Stimulated activated CD8-positive, alpha-beta memory T cell treated with anti-CD3 and anti-CD28 coated beads, Interleukin-15, amount 100 ng/mL, for 24 hours (primary cell): ENCODE results near the gene CDHR2.
A peak's percentile ranks its signal among the peaks of the same experiment; 100 is the strongest.
"Not testable (repeated sequence)": the region's sequence is repeated elsewhere in the genome, so short reads cannot be mapped to it uniquely, and the experiment has no call there.

Source experiments
- DNase-seq: peaks from one replicate; pipeline ENCODE4 v3.0.0-alpha.2; 2020; ENCODE audit warnings: low read depth

The CDHR2 gene

DNA sequence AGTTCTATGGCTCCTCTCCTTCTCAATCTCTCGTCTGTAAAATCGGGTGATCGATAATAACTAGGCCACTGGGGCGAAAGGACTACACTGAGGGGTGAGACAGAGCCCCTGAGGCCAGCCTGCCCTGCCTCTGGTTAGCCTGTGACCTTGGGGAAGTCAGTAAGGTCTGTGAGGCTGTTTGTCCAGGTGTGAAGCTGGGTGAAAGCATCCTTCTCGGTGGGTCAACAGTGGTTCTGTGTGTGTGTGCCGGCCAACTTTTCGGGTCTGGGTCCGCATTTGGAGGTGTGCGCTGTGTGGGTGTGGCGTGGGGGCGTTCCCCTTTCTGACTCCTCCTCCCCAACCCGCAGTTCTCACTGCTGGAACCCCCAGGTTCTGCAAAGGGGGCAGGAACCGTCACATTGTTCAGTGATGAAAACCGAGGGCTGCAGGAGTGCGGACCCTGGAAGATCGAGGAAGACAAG is 7.0 kb upstream of the CDHR2 start:
- DNase-seq = no peak

DNA sequence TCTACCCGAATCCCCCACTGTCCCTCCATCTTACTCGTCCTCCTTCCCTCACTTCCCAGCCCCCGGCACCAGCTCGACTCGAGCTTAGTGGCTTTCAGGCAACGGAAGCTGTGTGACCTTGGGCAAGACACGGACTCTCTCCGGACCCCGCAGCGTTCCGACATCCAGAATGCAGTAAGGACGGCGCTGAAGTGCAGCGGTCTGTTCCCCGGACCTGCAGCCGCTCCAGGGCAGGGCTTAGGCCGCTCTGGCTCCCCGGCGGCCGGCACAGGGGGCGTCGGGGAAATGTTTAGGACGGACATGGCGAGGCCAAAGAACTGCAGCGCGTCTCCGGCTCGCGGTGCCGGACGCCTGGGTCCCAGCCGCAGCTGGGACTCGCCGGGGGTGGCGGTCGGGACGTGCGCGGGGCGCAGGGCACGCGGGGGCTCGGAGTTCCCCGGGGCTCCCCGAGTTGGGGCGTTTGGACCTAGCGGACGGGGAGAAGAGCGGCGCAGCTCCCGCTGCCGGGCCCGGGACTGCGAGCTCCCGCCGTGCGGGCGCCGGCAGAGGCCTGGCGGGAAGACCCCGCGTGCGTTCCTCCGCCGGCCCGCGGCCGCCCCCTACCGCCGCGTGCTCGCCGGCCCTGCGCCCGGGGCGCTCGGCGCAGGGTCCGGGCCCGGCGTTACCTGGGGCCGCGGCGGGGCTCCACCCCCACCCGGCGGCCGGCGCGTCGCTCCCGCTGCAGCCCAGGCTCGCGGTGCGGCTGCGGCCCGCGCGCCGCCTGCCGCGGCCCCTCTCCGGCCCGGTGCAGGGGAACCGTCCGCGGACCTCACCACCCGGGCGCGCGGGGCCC is 6.3 kb upstream of the CDHR2 start:
- DNase-seq = no peak

DNA sequence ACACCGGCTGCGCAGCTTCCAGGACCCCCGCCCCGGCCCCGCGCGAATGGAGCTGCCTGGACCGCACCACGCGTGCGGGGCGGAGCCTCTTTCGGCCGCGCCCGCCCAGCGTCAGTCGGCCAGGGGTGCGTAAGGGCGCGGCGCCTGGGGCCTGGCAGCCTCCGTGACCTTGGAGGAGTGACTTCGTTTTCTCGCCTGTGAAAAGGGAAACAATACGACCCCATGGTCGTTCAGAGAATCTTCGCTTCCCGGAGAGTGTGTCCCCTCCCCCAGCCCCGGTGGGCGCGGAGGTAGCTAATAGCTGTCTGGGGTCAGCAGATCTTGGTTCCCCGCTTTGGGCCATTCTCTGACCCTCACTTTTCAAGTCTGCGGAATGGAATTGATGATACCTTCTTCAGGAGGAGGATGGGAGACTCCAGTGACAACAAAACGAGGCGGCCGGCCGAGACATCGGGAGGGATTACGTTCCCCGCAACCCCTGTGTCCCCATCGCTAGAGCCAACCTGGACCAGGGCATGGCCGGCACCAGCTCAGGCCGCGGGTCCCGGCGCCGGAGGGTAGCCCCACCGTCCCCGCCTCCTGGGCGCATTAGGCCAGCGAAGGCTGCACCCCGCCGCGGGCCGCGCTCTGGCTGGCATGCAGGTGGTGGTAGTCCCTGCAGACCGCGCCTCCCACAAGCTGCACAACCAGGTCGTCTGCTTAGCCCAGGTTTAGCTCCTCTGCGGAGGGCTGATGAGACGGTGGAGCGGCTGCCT is 5.5 kb upstream of the CDHR2 start:
- peak; percentile 53 for DNase-seq

DNA sequence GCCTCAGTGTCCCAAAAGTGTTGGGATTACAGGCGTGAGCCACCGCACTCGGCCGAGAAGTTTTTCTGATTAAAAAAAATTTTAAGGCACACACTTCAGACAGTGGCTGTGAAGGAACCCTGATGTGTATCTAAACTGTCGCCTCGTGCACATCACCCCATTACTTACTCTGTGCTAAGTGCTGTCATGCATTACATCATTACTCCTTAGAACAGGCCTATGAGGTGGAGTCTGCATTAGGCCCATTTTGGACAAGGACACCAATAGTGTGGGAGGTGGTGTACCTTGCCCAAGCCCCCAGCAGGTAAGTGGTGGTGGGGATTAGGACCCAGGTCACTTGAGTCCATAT is 3.8 kb upstream of the CDHR2 start:
- DNase-seq = no peak

DNA sequence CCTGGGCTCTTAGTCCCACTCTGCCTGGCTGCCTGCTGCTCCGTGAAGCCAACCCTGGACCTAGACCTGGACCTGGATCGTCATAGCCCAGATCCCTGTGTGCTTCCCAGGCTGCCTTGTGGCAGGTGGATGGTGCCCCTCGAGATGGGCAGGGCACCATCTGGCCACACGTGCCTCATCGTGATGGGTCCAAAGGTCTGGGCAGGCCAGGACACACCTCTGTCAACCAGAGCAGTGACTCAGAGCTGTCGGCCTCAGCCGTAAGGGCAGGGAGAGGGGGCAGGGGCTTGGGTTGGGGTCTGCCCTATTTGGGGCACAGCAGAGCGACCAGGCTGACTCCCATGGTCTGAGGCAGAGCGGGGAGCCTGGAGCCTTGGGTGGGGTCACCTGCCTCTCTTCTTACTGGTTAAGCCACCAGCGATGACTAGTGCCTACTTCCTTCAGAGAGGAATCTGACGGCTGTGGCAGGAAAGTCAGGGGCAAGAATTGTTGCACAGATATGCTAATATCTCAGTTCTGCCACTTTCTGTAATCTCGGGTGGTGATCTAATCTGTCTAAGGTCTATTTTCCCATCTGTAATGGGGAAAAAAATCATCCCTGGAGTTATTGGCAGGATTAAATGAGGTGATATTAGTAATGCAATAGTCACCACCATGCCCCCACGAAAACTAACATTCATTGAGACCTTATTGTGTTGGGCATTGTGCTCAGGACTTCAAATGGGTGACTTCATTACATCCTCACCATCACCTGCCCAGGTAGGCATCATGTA is 3.2 kb upstream of the CDHR2 start:
- no peak for DNase-seq

DNA sequence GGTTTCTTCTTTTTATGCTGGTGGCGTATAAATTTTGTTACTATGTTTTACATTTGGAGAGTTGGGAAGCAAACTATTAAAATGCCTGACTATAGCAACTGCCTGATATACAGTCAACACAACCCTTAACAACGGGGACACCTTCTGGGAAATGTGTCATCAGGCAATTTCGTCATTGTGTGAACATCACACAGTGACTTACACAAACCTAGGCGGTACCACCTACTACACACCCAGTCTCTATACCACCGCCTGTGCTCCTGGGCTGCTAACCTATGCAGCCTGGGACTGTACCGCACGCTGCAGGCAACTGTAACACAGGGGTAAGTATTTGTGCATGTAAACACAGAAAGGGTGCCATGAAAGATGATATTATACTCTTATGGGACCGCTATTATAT is 1.3 kb upstream of the CDHR2 start:
- no peak for DNase-seq

DNA sequence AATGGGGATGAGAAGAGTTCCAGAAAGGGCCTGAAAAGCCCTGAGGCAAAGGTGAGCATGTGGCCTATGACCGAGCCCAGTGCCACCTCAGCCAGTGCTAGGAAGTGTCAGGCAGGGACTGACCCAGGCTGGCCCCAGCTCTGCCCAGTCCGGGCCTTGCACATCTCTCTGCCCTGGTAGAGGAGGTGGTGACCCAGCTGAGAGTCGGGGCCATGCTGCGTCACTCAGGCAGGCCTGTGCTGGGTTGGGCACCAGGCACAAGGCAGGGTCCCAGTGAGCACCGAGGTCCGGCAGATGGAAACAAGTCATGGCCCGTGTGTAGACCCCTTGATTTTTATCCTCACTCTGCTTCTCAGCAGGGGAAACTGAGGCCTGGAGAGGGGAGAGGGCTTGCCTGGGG is 729 bp downstream of the CDHR2 start:
- no peak for DNase-seq

DNA sequence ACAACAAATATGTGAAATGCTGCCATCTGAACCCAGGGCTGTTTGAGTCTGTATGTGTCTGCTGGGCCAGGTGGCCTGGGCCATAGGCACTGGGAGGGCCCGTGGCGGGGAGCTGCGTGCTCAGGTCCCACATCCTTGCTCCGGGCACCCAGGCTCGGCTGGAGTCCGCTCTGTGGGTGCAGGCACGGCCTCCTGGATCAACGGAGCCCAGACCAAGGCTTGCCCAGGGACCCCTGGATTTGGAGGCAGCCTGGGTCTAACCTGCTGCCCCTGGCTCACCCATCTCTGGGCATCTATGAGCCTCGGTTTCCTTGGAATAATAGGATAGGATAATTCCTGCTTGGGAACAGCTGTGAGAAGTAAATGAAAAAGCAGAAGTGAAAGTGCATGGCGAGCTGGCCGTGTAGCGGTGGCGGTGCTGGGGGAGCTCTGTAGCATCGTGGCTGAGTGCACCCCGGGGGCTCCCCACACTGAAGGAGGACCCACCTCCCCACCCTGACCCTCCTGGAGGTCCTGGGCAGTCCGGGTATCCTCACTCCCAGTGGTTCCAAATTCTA is 1.2 kb downstream of the CDHR2 start:
- no peak for DNase-seq

DNA sequence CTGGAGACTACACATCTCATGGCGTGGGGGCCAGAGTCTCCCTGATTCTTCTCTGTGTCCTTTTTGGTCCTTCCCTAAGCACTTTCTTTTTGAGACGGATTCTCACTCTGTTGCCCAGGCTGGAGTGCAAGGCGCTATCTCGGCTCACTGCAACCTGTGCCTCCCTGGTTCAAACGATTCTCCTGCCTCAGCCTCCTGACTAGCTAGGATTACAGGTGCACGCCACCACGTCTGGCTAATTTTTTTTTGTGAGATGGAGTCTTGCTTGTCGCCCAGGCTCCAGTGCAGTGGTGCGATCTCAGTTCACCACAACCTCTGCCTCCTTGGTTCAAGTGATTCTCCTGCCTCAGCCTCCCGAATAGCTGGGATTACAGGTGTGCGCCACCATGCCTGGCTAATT is 1.8 kb downstream of the CDHR2 start:
- DNase-seq = not testable (repeated sequence)

DNA sequence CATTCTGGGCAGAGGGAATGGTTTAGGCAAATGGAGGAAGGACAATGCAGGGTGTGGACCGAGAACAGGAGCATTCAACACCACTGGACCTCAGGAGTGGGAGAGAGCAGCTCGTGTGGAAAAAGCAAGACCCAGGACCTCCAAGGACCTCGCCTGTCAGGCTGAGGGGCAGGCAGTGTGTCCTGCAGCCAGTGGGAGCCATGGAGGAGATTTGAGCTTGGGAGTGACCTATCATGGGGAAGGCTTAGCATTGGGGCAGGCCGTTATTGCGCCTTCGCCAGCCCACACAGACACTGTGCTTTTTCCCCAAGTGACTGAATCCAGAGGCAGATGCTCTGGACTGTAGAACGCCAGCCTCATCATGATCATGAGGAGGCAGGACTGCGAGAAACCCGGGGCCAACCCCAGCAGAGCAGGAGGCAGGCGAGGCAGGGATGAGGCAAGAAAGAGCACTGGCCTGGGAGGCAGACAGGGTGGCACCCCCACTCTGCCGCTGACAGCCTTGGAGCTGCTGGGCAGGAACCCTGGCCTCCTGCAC is 3.3 kb downstream of the CDHR2 start:
- DNase-seq = no peak

DNA sequence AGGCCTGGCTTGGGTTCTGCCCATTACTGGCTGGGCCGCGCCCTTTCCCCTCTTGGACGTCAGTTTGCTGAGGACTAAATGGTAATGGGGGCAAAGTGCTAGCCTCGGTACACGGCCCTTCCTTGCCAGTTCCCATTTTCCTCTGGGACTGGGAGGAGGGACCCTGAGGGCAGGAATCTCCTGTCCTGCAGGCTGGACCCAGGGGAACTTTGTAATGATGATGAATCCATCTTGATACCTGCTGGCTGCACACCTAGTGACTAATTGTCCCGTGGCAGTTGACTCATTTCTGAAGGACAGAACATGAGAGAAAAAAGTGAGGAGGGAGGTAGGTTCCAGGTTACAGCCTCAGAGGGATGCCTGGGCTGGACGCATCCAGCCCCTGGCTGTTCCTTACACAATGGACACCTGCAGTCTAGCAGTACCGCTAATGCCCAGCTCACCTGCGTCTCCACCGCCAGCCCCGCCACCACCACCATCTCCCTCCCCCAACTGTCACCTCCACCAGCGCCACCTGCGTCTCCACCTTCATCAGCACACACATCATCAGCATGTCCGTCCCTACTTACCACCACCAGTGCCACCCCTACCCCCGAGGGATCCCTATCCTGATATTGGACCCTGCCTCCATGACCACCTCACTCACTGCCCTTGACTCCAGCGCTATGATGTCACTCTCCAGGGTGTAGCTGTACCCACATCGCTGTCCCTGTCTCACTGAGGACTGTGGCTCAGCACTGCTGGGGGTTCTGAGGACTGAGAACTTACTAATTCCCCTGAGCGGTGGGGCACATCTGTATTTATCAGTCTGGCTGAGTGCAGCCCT is 4.3 kb downstream of the CDHR2 start:
- no peak for DNase-seq

DNA sequence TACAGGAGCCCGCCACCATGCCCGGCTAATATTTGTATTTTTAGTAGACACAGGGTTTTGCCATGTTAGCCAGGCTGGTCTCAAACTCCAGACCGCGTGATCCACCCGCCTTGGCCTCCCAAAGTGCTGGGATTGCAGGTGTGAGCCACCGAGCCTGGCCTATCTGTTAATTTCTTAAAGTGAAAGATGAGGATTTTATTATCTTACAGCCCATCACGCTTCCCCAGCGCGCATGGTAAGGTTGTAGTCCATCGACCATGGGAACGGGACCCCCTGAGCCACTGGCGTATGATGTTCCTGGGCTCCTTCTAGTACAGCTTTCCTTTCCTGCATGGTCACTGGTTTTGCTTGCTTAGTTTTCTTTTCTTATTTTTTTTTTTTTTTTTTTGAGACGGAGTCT is 8.7 kb downstream of the CDHR2 start:
- DNase-seq = no peak

DNA sequence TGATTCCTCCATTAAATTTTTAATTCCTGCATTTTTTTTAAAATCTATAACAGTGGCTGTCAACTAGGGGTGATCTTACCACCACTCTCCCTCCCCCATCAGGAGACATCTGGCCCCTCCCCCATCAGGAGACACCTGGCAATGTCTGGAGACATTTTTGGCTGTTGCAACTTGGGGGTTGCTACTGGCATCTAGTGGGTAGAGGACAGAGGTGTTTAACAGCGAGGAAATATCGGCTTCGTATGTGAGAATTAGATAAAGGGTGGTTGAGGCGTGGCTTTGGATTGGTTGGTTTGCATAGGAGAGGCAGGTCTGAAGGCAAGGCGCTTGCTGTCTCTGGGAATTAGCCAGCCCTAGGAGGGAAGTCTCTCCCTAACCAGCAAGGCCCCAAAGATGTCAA is 10.5 kb downstream of the CDHR2 start:
- no peak for DNase-seq

DNA sequence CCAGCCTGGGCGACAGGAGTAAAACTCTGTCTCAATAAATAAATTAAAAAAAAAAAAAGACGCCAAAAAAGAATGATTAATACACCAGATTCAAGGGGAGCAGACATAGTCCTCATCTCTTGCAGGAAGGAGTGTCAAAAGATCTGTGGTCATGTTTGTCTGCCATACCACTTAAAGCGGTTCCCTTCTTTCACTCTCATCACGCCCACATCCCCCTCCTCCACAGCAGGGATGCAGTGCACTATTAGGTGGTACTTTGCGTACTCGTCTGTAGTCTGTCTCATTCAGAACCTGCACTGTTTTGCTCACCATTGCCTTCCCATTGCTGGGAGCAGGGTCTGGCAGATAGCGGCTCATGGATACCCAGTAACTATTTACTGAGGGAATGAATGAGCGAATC is 11.2 kb downstream of the CDHR2 start:
- DNase-seq = no peak

DNA sequence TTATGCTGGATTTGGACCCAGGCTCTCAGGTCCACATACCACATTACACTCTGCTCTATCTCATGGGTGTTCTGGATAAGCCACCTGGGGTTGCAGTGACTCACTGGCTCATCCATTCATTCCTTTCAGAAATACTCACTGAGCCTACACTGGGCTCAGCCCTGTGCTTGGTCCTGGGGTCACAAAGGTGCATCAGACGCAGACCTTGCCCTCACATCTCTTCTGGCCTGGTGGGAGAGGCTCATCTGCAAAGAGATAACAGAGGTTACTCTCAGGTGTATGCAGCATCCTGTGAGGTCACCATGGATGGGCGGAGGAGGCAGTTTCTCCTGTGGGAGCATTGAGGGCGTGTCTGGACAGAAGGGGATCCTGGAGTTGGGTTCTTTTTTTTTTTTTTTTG is 12.1 kb downstream of the CDHR2 start:
- no peak for DNase-seq

DNA sequence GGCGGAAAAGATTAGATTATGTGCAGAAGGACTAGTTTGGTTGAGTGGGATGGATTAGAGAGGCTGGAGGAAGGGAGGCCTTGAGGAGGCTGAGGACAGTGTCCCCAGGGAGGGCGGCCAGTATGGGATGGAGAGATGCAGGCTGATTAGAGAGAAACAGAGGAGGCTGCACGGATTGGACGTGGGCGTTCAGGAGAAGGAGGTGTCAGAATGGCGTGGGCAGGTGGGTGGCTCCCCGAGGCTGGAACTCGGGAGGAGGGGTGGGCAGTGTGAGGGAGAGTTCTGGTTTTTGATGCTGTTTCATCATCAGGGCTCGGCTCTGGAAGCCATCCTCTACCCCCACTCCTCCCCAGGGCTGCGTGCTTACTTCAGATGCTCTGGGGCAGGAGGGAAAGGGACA is 13.0 kb downstream of the CDHR2 start:
- DNase-seq = no peak

DNA sequence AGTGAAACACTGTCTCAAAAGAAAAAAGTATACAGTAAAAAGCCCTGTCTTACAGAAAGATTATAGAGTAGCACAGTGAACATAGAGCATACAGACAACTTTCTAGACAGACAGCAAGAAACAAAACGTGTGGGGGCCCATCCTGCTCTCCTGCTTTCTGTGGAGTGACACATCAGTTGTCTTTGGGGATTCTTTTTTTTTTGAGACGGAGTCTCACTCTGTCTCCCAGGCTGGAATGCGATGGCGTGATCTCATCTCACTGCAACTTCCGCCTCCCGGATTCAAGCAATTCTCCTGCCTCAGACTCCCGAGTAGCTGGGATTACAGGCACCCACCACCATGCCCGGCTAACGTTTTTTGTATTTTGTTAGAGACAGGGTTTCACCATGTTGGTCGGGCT is 14.9 kb downstream of the CDHR2 start:
- DNase-seq = no peak

DNA sequence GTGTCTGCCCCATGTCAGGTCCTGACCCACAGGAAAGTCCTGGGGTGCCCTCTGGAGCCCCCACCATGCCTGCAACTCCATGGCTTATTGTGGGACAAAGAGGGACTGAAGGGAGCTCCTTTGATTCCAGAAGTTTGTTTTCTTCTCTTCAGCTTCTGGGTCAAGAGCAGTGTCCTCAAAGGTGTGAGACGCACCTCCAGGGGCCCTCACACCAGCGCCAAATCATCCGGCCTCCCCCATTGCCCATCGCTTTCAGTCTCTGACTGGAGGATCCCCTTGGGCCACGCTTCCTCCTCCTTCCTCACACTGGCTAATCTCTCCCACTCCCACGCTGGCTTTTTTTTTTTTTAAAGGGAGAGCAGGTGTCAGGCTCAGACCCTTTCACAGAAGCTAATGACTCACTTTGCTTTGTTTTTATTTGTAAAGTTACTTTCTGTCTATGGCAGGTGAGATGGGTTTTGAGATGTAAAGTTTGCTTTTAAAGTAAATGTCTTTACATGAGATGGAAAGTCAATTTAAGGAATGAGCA is 16.7 kb downstream of the CDHR2 start:
- no peak for DNase-seq

DNA sequence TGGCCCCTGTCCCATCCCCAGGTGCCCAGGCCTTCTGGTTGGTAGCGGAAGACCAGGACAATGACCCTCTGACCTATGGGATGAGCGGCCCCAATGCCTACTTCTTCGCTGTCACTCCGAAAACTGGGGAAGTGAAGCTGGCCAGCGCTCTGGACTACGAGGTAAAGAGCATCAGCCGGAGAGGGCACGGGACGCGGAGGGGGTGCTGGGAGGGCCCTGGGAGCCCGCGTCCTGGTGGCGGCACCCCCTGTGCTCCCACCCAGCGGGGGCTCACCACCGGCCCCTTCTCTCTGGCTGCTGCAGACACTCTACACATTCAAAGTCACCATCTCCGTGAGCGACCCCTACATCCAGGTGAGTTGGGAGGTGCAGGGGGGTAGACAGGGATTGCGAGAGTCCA is 19.5 kb downstream of the CDHR2 start:
- DNase-seq = no peak

DNA sequence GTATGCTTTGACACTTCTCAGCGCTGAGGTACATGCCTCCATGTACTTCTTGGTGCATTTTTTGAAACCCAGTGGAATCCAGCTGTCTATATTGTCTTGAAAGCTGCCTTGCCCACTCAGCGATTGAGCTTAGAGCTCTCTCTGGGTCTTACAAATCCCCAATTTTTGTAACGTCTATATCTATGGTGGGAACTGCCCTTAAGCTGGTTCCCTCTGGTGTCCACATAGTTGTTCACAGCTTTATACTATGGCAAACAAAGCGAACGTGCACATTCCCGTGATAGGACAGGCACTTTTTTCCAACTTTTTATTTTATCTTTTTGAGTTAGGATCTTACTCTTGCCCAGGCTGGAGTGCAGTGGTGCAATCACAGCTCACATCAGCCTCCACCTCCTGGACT is 20.9 kb downstream of the CDHR2 start:
- no peak for DNase-seq
